Measurements from ENCODE around the gene PLA2G15. TPM values are rescaled to one million over a fixed set of nuclear protein-coding genes. Genes with fewer than 3 reads are reported as not detected.

Gene PLA2G15
- total and polyA plus RNA-seq, 2 experiments from 2014 or later: 24.2 to 31.7 TPM

- Histone ChIP-seq H2AFZ (no peak overlapping the region), H3K36me3 (replicated peaks; ENCODE audit: insufficient read depth, low read depth) (no peaks in the 10 kb centered on the region), H3K27ac (no peak overlapping the region), H3K79me2 (no peaks in the 10 kb centered on the region), H3K27me3 (no peaks in the 10 kb centered on the region), H3K9me2 (replicated peaks; ENCODE audit: insufficient read depth) (no peaks in the 10 kb centered on the region), H3K4me2 (no peak overlapping the region), H3K4me1 (ENCODE audit: insufficient read depth) (peaks cover 12% of the 10 kb centered on the region), H3K9me3 (ENCODE audit: low read depth) (no peaks in the 10 kb centered on the region), H4K20me1 (ENCODE audit: insufficient read depth, poor library complexity, severe bottlenecking) (no peaks in the 10 kb centered on the region), H3K4me3 (no peak overlapping the region)
- TF ChIP-seq EZH2phosphoT487 (IDR thresholded peaks at IDR 0.05; ENCODE audit: low read depth, severe bottlenecking, unreplicated experiment) (no peak), EZH2 (IDR thresholded peaks at IDR 0.05; ENCODE audit: borderline replicate concordance) (no peak)
- TF ChIP-seq, protein P1, sequence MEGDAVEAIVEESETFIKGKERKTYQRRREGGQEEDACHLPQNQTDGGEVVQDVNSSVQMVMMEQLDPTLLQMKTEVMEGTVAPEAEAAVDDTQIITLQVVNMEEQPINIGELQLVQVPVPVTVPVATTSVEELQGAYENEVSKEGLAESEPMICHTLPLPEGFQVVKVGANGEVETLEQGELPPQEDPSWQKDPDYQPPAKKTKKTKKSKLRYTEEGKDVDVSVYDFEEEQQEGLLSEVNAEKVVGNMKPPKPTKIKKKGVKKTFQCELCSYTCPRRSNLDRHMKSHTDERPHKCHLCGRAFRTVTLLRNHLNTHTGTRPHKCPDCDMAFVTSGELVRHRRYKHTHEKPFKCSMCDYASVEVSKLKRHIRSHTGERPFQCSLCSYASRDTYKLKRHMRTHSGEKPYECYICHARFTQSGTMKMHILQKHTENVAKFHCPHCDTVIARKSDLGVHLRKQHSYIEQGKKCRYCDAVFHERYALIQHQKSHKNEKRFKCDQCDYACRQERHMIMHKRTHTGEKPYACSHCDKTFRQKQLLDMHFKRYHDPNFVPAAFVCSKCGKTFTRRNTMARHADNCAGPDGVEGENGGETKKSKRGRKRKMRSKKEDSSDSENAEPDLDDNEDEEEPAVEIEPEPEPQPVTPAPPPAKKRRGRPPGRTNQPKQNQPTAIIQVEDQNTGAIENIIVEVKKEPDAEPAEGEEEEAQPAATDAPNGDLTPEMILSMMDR (IDR thresholded peaks at IDR 0.05; ENCODE audit: poor library complexity): no peak
- WGBS (ENCODE audit: low lambda C conversion rate, missing lambda C conversion rate): 95% methylated on average over 1 of the region's 1 CpG
- no peak for DNase-seq (ENCODE audit: low spot score)
Observed at GRCh38 chr16:68223072-68223471, 22.1 kb upstream of the PLA2G15 start.

DNA sequence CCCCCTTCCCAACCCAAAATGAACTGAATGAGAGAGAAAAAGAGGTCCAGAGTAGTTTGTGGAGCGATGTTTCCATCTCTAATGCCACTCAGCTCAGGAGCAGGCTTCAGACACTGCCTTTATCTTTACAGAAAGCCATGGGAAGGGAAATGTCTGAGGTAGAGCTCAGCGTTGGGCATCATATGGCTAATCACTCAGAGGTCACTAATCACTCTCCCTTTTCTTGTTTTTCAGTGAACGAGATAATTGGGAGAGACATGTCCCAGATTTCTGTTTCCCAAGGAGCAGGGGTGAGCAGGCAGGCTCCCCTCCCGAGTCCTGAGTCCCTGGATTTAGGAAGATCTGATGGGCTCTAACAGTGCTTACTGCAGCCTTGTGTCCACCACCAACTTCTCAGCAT, 19.1 kb upstream of the PLA2G15 start:
- no peaks in the 10 kb centered on the region for H3K79me2 ChIP-seq
- WGBS (ENCODE audit: low lambda C conversion rate, missing lambda C conversion rate): 84% methylated on average over 4 of the region's 4 CpGs

DNA sequence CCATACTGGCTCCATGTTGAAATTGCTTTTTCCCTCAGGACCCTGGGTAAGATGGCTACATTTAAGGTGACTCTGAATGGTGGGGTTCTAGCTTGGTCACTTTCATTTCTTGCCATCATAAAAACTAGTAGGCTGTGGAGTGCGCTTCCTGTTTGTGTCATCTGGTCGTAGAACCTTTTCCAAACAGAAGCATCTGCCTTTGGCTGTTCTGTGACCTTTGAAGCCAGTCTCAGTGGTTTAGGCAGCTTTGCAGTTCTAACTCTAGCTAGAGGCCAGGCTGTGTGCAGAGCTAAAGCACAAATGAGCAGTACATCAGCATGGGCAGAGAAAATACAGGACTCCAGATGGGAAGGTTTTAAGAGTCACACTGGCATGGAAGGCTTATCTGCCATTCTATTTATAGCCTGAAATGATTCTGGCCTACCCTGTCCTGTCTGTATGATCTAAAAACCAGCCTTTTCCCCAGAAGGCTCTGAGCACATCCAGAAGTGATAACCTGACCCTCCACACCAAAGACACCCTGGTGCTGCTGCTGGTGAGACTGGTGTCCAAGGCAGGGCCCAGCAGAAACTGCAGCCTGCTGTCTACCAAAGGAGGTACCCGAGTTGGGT, 17.9 kb upstream of the PLA2G15 start:
- Histone ChIP-seq H3K79me2 (peaks cover 6% of the 10 kb centered on the region), H3K9me2 (replicated peaks; ENCODE audit: insufficient read depth) (no peaks in the 10 kb centered on the region), H3K4me2 (no peak overlapping the region), H3K36me3 (replicated peaks; ENCODE audit: insufficient read depth, low read depth) (no peaks in the 10 kb centered on the region), H3K27me3 (no peaks in the 10 kb centered on the region), H3K4me3 (no peak overlapping the region), H3K27ac (peak overlapping the region; percentile 41), H4K20me1 (ENCODE audit: insufficient read depth, poor library complexity, severe bottlenecking) (no peaks in the 10 kb centered on the region), H2AFZ (no peak overlapping the region), H3K9me3 (ENCODE audit: low read depth) (no peaks in the 10 kb centered on the region), H3K4me1 (ENCODE audit: insufficient read depth) (peaks cover 21% of the 10 kb centered on the region)
- peak; percentile 22 for DNase-seq (ENCODE audit: low spot score)
- WGBS (ENCODE audit: low lambda C conversion rate, missing lambda C conversion rate): 71% methylated on average over 3 of the region's 3 CpGs
- TF ChIP-seq EZH2 (IDR thresholded peaks at IDR 0.05; ENCODE audit: borderline replicate concordance): no peak
- no peak for TF ChIP-seq EZH2phosphoT487 (IDR thresholded peaks at IDR 0.05; ENCODE audit: low read depth, severe bottlenecking, unreplicated experiment)
- TF ChIP-seq, protein P1 (IDR thresholded peaks at IDR 0.05; ENCODE audit: poor library complexity): no peak

More for the DNA sequence above, 19.1 kb upstream of the PLA2G15 start:
- TF ChIP-seq, protein P1 (IDR thresholded peaks at IDR 0.05; ENCODE audit: poor library complexity): no peak
- no peak for TF ChIP-seq EZH2 (IDR thresholded peaks at IDR 0.05; ENCODE audit: borderline replicate concordance)
- TF ChIP-seq EZH2phosphoT487 (IDR thresholded peaks at IDR 0.05; ENCODE audit: low read depth, severe bottlenecking, unreplicated experiment): no peak
- H3K4me2 ChIP-seq: no peak overlapping the region
- DNase-seq (ENCODE audit: low spot score): no peak
- no peak overlapping the region for H3K4me3 ChIP-seq
- peaks cover 21% of the 10 kb centered on the region for H3K4me1 ChIP-seq (ENCODE audit: insufficient read depth)
- no peaks in the 10 kb centered on the region for H3K9me2 ChIP-seq (replicated peaks; ENCODE audit: insufficient read depth)
- H4K20me1 ChIP-seq (ENCODE audit: insufficient read depth, poor library complexity, severe bottlenecking): no peaks in the 10 kb centered on the region
- H3K27ac ChIP-seq: no peak overlapping the region
- H3K27me3 ChIP-seq: no peaks in the 10 kb centered on the region
- no peaks in the 10 kb centered on the region for H3K36me3 ChIP-seq (replicated peaks; ENCODE audit: insufficient read depth, low read depth)
- no peaks in the 10 kb centered on the region for H3K9me3 ChIP-seq (ENCODE audit: low read depth)
- no peak overlapping the region for H2AFZ ChIP-seq

Data from hepatocyte (in vitro differentiated cells).